ENCODE measurements around the gene CTXN1. TPM values are rescaled to one million over a fixed set of nuclear protein-coding genes. Genes with fewer than 3 reads are reported as not detected.

CTXN1 gene
- polyA plus RNA-seq, 1 of the 3 experiments (the other 2 are of a cell fraction) = 53.8 TPM

DNA sequence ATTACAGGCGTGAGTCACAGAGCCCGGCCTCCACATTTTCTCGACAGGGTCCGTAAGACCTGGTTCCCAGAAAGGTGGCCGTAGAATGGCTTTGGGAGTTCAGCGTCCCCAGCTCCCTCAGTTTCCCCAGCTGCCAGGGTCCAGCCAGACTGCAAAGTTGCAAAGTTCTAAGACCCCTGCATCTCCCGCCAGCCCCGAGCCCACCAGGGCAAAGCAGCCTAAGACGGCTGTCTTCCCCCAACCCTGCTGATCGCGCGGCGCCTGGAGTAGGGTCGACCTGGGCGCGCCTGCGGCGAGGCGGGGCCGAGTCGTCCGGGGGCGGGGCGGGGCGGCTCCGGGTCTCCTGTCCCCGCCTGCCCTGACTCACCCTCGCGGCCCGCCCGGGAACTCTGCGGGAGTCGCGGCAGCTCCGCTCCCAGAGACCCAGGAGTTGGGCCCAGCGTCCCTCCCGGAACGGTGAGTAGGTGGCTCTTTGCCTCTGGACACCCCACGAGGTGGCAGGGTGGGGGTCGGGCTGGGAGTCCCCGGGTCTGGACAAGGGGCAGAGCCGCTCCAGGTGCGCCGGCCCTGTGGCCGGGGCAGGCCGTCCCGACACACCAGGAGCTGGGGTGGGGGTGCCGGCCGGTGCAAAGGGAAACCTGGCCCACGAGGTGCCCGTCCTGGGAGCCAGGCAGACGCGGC lies 37.6 kb downstream of the CTXN1 start, which contains the start of gene LRRC8E:
TSS of gene LRRC8E (plus strand) at position 366 of the 681 bp plus-strand sequence. CDS start 7,094 bp downstream, outside the sequence.
- peak; percentile 24 for DNase-seq
- TF ChIP-seq SIN3A (IDR thresholded peaks at IDR 0.05; ENCODE audit: borderline replicate concordance, low read depth, low read length) = no peak
- TF ChIP-seq, protein P1, sequence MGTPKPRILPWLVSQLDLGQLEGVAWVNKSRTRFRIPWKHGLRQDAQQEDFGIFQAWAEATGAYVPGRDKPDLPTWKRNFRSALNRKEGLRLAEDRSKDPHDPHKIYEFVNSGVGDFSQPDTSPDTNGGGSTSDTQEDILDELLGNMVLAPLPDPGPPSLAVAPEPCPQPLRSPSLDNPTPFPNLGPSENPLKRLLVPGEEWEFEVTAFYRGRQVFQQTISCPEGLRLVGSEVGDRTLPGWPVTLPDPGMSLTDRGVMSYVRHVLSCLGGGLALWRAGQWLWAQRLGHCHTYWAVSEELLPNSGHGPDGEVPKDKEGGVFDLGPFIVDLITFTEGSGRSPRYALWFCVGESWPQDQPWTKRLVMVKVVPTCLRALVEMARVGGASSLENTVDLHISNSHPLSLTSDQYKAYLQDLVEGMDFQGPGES (IDR thresholded peaks at IDR 0.05; ENCODE audit: low read depth, low read length) = no peak
- TF ChIP-seq NFIC (IDR thresholded peaks at IDR 0.05; ENCODE audit: borderline replicate concordance) = no peak
- TF ChIP-seq TEAD4 (IDR thresholded peaks at IDR 0.05; ENCODE audit: borderline replicate concordance, insufficient read depth) = no peak
- TF ChIP-seq, protein P2, sequence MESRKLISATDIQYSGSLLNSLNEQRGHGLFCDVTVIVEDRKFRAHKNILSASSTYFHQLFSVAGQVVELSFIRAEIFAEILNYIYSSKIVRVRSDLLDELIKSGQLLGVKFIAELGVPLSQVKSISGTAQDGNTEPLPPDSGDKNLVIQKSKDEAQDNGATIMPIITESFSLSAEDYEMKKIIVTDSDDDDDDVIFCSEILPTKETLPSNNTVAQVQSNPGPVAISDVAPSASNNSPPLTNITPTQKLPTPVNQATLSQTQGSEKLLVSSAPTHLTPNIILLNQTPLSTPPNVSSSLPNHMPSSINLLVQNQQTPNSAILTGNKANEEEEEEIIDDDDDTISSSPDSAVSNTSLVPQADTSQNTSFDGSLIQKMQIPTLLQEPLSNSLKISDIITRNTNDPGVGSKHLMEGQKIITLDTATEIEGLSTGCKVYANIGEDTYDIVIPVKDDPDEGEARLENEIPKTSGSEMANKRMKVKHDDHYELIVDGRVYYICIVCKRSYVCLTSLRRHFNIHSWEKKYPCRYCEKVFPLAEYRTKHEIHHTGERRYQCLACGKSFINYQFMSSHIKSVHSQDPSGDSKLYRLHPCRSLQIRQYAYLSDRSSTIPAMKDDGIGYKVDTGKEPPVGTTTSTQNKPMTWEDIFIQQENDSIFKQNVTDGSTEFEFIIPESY (IDR thresholded peaks at IDR 0.05; ENCODE audit: borderline replicate concordance, low read depth) = no peak
- TF ChIP-seq, protein P3, sequence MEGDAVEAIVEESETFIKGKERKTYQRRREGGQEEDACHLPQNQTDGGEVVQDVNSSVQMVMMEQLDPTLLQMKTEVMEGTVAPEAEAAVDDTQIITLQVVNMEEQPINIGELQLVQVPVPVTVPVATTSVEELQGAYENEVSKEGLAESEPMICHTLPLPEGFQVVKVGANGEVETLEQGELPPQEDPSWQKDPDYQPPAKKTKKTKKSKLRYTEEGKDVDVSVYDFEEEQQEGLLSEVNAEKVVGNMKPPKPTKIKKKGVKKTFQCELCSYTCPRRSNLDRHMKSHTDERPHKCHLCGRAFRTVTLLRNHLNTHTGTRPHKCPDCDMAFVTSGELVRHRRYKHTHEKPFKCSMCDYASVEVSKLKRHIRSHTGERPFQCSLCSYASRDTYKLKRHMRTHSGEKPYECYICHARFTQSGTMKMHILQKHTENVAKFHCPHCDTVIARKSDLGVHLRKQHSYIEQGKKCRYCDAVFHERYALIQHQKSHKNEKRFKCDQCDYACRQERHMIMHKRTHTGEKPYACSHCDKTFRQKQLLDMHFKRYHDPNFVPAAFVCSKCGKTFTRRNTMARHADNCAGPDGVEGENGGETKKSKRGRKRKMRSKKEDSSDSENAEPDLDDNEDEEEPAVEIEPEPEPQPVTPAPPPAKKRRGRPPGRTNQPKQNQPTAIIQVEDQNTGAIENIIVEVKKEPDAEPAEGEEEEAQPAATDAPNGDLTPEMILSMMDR (IDR thresholded peaks at IDR 0.05) = no peak
- TF ChIP-seq RXRA (IDR thresholded peaks at IDR 0.05; ENCODE audit: borderline replicate concordance, low read depth) = no peak
- no peak for TF ChIP-seq RAD21 (IDR thresholded peaks at IDR 0.05; ENCODE audit: low read length)
- no peak for TF ChIP-seq FOXJ3 (CRISPR knock-in tag; IDR thresholded peaks at IDR 0.05)
- no peak for TF ChIP-seq CHD2 (IDR thresholded peaks at IDR 0.05; ENCODE audit: low read length, partially characterized antibody)
- TF ChIP-seq POLR2AphosphoS5 (IDR thresholded peaks at IDR 0.05; ENCODE audit: low read depth, low read length) = no peak
- TF ChIP-seq FOXM1 (IDR thresholded peaks at IDR 0.05; ENCODE audit: low read depth) = no peak
- TF ChIP-seq MEF2A (IDR thresholded peaks at IDR 0.05; ENCODE audit: borderline replicate concordance, low read depth) = no peak
- no peak for TF ChIP-seq RCOR1 (IDR thresholded peaks at IDR 0.05; ENCODE audit: low read length)
- no peak for TF ChIP-seq JUND (IDR thresholded peaks at IDR 0.05)
- TF ChIP-seq TCF12 (IDR thresholded peaks at IDR 0.05) = no peak
- no peak for TF ChIP-seq TAF1 (IDR thresholded peaks at IDR 0.05; ENCODE audit: borderline replicate concordance, low read depth, low read length)
- TF ChIP-seq RFX5 (IDR thresholded peaks at IDR 0.05; ENCODE audit: low read length) = no peak
- no peak within 1 kb of the TSS for H3K27ac ChIP-seq (ENCODE audit: low read depth in 2 of 2, low read length in 1 of 2)
- H3K79me2 ChIP-seq (ENCODE audit: insufficient read depth) = no peaks in the 10 kb centered on the region
- H3K27me3 ChIP-seq (ENCODE audit: insufficient read depth) = no peaks in the 10 kb centered on the region; the same call in 1 of the 2 replicates
- WGBS (ENCODE audit: low lambda C conversion rate) = 87% methylated on average over 19 of the region's 53 CpGs
- no peak within 1 kb of the TSS for H2AFZ ChIP-seq (ENCODE audit: low read depth)
- ChIA-PET CTCF (interaction anchor here (0.9 to 1.4 kb wide), 3 partner anchors 12 to 20 kb away, joined by 3 read pairs; no protein-coding TSS in a partner anchor), POLR2A (no interaction called here)
- H3F3A ChIP-seq (replicated peaks; ENCODE audit: insufficient read depth) = no peaks in the 10 kb centered on the region
- no peaks in the 10 kb centered on the region for H3K36me3 ChIP-seq (replicated peaks in 1 of 2; ENCODE audit: control insufficient read depth in 1 of 2, insufficient read depth in 2 of 2, low read length in 1 of 2)
- no peak within 1 kb of the TSS for H3K9ac ChIP-seq
- no peaks in the 10 kb centered on the region for H3K9me2 ChIP-seq
- no peak within 1 kb of the TSS for H3K4me3 ChIP-seq (ENCODE audit: low read depth in 2 of 2, low read length in 1 of 2)
- no peaks in the 10 kb centered on the region for H3K9me3 ChIP-seq
- H3K4me2 ChIP-seq = no peak within 1 kb of the TSS
- H4K20me1 ChIP-seq (ENCODE audit: insufficient read depth) = no peaks in the 10 kb centered on the region
- no peaks in the 10 kb centered on the region for H3K4me1 ChIP-seq (ENCODE audit: control insufficient read depth in 1 of 2, insufficient read depth in 2 of 2, low read depth in 1 of 2, low read length in 1 of 2)

Data from SK-N-SH (cell line).